IPS-18c (cell line): ENCODE data around the gene SLC2A8.

ENCODE experiments used
- H3K4me3 ChIP-seq: 2 replicates; pipeline ENCODE4 v1.7.0; 2013; ENCODE audit warnings: low read depth, mild to moderate bottlenecking, low read length, moderate library complexity; ENCODE audit not compliant: insufficient read depth
- H3K9me3 ChIP-seq: one replicate; pipeline ENCODE4 v1.6.1; 2013; ENCODE audit warnings: mild to moderate bottlenecking, low read length, moderate library complexity; ENCODE audit not compliant: control insufficient read depth, insufficient read depth

Gene SLC2A8, protein sequence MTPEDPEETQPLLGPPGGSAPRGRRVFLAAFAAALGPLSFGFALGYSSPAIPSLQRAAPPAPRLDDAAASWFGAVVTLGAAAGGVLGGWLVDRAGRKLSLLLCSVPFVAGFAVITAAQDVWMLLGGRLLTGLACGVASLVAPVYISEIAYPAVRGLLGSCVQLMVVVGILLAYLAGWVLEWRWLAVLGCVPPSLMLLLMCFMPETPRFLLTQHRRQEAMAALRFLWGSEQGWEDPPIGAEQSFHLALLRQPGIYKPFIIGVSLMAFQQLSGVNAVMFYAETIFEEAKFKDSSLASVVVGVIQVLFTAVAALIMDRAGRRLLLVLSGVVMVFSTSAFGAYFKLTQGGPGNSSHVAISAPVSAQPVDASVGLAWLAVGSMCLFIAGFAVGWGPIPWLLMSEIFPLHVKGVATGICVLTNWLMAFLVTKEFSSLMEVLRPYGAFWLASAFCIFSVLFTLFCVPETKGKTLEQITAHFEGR

DNA sequence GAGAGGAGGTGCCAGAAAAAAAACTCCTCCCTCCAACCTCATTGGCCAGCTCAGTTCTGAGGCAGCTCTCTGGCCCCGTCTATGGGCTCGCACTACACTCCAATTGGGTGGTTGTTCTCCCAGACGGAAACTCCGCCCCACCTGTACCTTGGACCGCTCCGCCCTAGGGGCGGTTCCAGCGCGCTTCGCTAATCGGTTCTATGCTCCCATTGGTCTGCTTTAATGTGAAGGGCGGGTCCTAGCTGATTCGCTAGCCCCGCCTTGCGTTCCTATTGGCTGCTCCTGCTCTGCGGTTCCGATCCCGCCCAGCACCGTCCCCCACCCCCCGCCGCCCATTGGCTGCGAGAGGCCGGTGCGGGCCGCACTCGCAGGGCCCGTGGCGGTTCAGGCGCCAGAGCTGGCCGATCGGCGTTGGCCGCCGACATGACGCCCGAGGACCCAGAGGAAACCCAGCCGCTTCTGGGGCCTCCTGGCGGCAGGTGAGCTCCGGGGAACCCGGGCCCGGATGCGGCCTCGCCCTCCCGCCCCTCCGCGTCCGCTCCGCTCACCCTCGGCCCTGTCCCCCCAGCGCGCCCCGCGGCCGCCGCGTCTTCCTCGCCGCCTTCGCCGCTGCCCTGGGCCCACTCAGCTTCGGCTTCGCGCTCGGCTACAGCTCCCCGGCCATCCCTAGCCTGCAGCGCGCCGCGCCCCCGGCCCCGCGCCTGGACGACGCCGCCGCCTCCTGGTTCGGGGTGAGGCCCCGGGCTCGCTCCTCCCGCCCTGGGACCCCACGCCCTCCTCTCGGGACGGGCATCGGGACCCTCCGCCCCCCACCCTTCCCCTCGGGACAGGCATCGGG, at the start of gene SLC2A8:
TSS of gene SLC2A8 (plus strand) at position 362 of the 838 bp plus-strand sequence. CDS start at position 424, 62 bp downstream.
- Histone ChIP-seq H3K4me3 (peak within 1 kb of the TSS; percentile 79), H3K9me3 (no peaks in the 10 kb centered on the region)

- Histone ChIP-seq H3K9me3 (no peaks in the 10 kb centered on the region), H3K4me3 (no peak overlapping the region)
These were observed 48.9 kb upstream of the SLC2A8 start for GRCh38 chr9:127347831-127348776.

GRCh38 chr9:127349483-127350113, 47.4 kb upstream of the SLC2A8 start:
- Histone ChIP-seq H3K9me3 (no peaks in the 10 kb centered on the region), H3K4me3 (no peak overlapping the region)

GRCh38 chr9:127351182-127352166, 45.5 kb upstream of the SLC2A8 start:
- Histone ChIP-seq H3K9me3 (no peaks in the 10 kb centered on the region), H3K4me3 (no peak overlapping the region)

DNA sequence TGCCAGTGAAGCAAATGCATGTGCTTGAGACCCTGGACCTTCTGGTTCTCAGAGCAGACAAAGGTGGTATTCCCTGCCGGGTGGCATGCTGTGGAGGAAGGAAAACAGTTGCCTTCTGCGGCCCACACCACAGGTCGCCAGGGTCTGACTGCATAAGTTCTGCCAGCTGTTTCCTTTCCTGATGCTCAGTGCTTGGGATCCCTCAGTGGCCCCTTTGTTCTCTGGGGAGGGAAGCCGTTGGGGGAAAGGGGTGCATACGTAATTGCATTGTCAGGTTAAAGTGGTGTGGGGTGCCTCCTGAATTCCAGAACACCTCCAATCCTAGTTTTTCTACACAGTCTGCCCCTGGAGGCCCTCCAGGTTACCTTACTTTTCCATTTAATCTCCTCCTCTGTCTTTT, 43.1 kb upstream of the SLC2A8 start:
- Histone ChIP-seq H3K9me3 (no peaks in the 10 kb centered on the region), H3K4me3 (no peak overlapping the region)

- Histone ChIP-seq H3K4me3 (no peak overlapping the region), H3K9me3 (no peaks in the 10 kb centered on the region)
These were observed 40.1 kb upstream of the SLC2A8 start for GRCh38 chr9:127356906-127357305.

DNA sequence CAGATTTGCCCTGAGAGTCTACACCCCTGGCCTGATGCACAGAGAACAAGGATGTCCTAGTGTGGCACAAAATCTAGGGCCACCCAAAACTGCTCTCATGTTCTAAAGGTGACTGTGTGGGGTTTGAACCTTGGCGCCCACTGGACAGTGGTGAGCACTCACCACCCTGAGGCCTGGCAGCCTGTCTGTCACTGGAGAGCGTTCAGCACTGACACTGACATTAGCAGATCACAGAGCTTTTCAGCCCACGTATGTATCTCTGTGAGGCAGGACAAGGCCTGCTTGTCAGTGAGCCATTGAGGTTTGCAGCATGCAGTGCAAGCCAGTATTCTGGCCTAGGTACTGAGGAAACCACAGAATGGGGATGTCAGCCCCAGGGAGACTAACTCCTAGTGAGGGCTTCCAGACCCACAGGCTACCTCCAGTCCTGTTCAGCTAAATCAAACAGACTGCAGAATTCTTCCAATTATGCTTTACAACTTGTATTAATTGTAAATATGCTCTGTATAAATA, 38.9 kb upstream of the SLC2A8 start:
- H3K4me3 ChIP-seq = no peak overlapping the region
- no peaks in the 10 kb centered on the region for H3K9me3 ChIP-seq

- Histone ChIP-seq H3K4me3 (no peak overlapping the region), H3K9me3 (no peaks in the 10 kb centered on the region)
These were observed 38.2 kb upstream of the SLC2A8 start for GRCh38 chr9:127358770-127359169.

DNA sequence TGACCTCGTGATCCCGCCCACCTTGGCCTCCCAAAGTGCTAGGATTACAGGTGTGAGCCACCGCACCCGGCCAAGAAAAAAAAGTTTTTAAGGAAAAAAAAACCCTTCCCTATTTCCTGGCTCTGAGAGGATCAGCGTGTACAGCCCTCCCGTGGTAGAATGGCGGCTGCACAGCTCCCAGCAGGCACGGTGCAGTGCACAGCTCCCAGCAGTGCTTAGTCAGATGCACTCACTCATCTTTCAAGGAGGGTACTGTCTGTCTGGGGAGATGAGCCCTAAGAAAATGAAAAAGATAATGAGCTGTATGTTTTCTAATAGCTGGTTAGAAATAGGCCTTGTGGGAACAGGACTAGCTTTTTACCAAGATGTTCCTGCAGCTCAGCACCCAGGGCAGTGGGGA, 36.7 kb upstream of the SLC2A8 start:
- Histone ChIP-seq H3K4me3 (no peak overlapping the region), H3K9me3 (no peaks in the 10 kb centered on the region)

DNA sequence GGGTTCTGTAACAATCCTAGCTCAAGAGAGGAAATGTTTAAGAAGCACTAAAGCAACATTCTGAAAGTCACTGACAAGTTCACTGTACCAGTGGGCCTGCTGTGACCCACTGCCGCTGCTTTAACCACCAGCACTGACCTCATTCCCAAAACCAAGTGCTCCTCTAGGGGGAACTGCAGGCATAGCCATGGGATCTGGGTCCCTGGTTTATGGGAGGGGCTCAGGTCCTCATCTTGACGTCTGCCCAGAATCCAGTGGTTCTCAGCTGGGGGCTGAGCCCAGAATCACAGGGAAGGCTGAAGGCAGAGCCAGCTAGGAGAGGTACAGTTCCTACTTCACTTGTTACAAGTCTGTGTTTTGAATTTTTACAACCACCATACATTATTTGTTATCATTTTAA, 36.1 kb upstream of the SLC2A8 start:
- Histone ChIP-seq H3K4me3 (no peak overlapping the region), H3K9me3 (no peaks in the 10 kb centered on the region)

GRCh38 chr9:127361561-127361960, 35.4 kb upstream of the SLC2A8 start:
- no peak overlapping the region for H3K4me3 ChIP-seq
- no peaks in the 10 kb centered on the region for H3K9me3 ChIP-seq

- H3K4me3 ChIP-seq = no peak overlapping the region
- H3K9me3 ChIP-seq = no peaks in the 10 kb centered on the region
These were observed 34.1 kb upstream of the SLC2A8 start for GRCh38 chr9:127362829-127363228.

GRCh38 chr9:127365461-127365860, 31.5 kb upstream of the SLC2A8 start:
- Histone ChIP-seq H3K4me3 (no peak overlapping the region), H3K9me3 (no peaks in the 10 kb centered on the region)

DNA sequence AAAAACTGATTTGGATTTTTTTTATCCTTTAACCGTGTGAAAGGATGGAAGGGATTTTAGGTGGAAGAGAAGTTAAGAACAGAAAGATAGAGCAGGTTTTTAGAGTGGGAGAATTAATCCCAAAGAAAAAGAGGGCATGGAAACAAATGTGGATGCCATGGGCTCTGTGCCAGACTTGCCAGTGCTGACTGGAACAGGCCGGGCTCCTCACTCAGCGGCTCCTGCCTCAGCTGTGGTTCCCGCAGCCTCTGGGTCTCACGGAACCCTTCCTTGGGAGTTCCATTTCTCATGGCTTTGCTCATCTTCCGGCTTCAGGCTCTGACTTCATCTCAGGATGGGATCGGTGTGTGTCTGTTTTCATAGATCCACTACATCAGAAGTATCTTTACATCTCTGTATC, 30.4 kb upstream of the SLC2A8 start:
- Histone ChIP-seq H3K4me3 (no peak overlapping the region), H3K9me3 (no peaks in the 10 kb centered on the region)

DNA sequence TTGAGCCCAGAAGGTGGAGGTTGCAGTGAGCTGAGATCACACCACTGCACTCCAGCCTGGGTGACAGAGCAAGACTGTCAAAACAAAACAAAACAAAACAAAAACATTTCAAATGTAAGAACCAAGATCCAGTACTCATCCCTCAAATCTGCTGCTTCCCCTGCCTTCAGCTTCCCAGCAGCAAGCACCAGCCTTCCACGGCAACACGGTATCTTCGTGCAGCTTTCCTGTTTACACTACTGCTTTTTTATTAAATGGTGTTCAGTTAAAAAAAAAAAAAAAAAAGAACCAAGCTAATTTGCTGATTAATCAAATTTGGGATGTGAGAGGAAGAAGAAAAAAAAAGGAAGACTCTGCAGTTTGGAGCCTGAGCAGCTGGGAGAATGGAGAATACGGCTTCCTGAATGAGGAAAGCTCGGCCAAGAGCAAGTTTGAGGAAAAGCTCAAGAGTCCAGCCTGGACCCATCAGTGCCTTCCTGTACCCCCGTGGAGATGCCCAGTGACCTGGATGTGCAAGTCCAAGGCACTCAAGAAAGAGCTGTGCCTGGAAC, 28.0 kb upstream of the SLC2A8 start:
- H3K4me3 ChIP-seq = no peak overlapping the region
- no peaks in the 10 kb centered on the region for H3K9me3 ChIP-seq
